Sigmoid colon (tissue), 4 donors: Measurements from ENCODE around the gene CNIH3.

Source experiments
- CTCF ChIP-seq, 4 experiments: fragments of 450-650 bp in 3 of 4; fragments of 200-600 bp in 1 of 4; IDR thresholded peaks; one replicate each; pipeline ENCODE4 v1.5.1; 2016 to 2019; ENCODE audit warnings: antibody characterized with exemption in 4 of 4, mild to moderate bottlenecking in 3 of 4, moderate library complexity in 2 of 4
- POLR2AphosphoS5 ChIP-seq, 4 donors: sonication (generic); formaldehyde crosslinking; IDR thresholded peaks; one replicate each; pipeline ENCODE4 v1.6.1; 2017; ENCODE audit warnings: antibody characterized with exemption in 4 of 4

GRCh38 chr1:224784265-224785039 is 168.3 kb downstream of the CNIH3 start:
- TF ChIP-seq POLR2AphosphoS5 (IDR thresholded peaks at IDR 0.05) (no peak), CTCF (IDR thresholded peaks at IDR 0.05) (no peak)
